Smooth muscle cell (in vitro differentiated cells): ENCODE results near the gene STOX2. TPM values are rescaled to one million over a fixed set of nuclear protein-coding genes. Genes with fewer than 3 reads are reported as not detected.

ENCODE experiments used
- DNase-seq: peaks from one replicate; lab custom pipeline; 2025; ENCODE audit not compliant: unreplicated experiment; lab: John Stamatoyannopoulos, UW
- H2AFZ ChIP-seq: fragments of 200-600 bp; sonication (generic); 2 replicates; pipeline ENCODE4 v1.6.0; 2016; ENCODE audit warnings: antibody characterized with exemption, low read depth, mild to moderate bottlenecking
- H3F3A ChIP-seq: fragments of 200-600 bp; sonication (generic); 2 replicates; pipeline ENCODE4 v1.6.0; 2017; ENCODE audit warnings: antibody characterized with exemption, low read depth
- H3K27ac ChIP-seq: fragments of 200-600 bp; sonication (generic); 2 replicates; pipeline ENCODE4 v1.5.1; 2016; ENCODE audit warnings: low read depth, mild to moderate bottlenecking
- H3K27me3 ChIP-seq: fragments of 200-600 bp; sonication (generic); 2 replicates; pipeline ENCODE4 v1.6.1; 2016; ENCODE audit warnings: low read depth, mild to moderate bottlenecking
- H3K36me3 ChIP-seq: fragments of 200-600 bp; sonication (generic); 2 replicates; pipeline ENCODE4 v1.5.1; 2016; ENCODE audit warnings: low read depth
- H3K4me1 ChIP-seq: fragments of 200-600 bp; sonication (generic); 2 replicates; pipeline ENCODE4 v1.5.1; 2016; ENCODE audit warnings: low read depth
- H3K4me2 ChIP-seq: fragments of 200-600 bp; sonication (generic); 2 replicates; pipeline ENCODE4 v1.6.0; 2016; ENCODE audit warnings: mild to moderate bottlenecking
- H3K4me3 ChIP-seq: fragments of 200-600 bp; sonication (generic); 2 replicates; pipeline ENCODE4 v1.5.1; 2016; ENCODE audit warnings: mild to moderate bottlenecking
- H3K79me2 ChIP-seq: fragments of 200-600 bp; sonication (generic); 2 replicates; pipeline ENCODE4 v1.6.0; 2016; ENCODE audit warnings: low read depth, mild to moderate bottlenecking
- H3K9ac ChIP-seq: fragments of 200-600 bp; sonication (generic); 2 replicates; pipeline ENCODE4 v1.6.0; 2016; ENCODE audit warnings: low read depth
- H3K9me3 ChIP-seq: fragments of 200-600 bp; sonication (generic); replicated peaks from 2 replicates; pipeline ENCODE4 v1.5.1; 2016; ENCODE audit warnings: low read depth
- H4K20me1 ChIP-seq: fragments of 200-600 bp; sonication (generic); 2 replicates; pipeline ENCODE4 v1.6.0; 2016; ENCODE audit warnings: low read depth
- CTCF ChIP-seq: fragments of 200-600 bp; sonication (generic); IDR thresholded peaks from 2 replicates; pipeline ENCODE4 v1.5.1; 2017; ENCODE audit warnings: borderline replicate concordance, mild to moderate bottlenecking, antibody characterized with exemption; ENCODE audit not compliant: insufficient read depth, poor library complexity, severe bottlenecking
- WGBS: methylation state at CpG from one replicate; pipeline ENCODE4 v1.1.7; 2016; ENCODE audit warnings: low lambda C conversion rate; 5-methylcytosine and 5-hydroxymethylcytosine counted together
- polyA plus RNA-seq: library from polyadenylated mRNA; unstranded; fragments of >200 nt; fragmentation: Nextera tagmentation; extraction: Ambion mirVana; gene quantifications from 2 replicates; pipeline ENCODE4 v1.2.1, GENCODE V29; 2016
- total RNA-seq: library from RNA; depleted of rRNA; stranded (reverse); fragments of >200 nt; gene quantifications from 2 replicates; pipeline ENCODE4 v1.2.3, GENCODE V29; 2014

Gene STOX2
- total and polyA plus RNA-seq, 2 experiments from 2014 or later: 1.3 to 4.2 TPM

GRCh38 chr4:183984566-183984965 is 79.5 kb downstream of the STOX2 start:
- H2AFZ ChIP-seq: no peak overlapping the region
- H3K27ac ChIP-seq: no peak overlapping the region
- WGBS: 94% methylated on average over 13 of the region's 13 CpGs
- no peak for TF ChIP-seq CTCF
- H3F3A ChIP-seq: peaks cover 6% of the 10 kb centered on the region
- H3K27me3 ChIP-seq: no peaks in the 10 kb centered on the region
- H3K4me2 ChIP-seq: no peak overlapping the region
- no peak overlapping the region for H3K9ac ChIP-seq
- H3K4me1 ChIP-seq: peaks cover 14% of the 10 kb centered on the region
- H3K79me2 ChIP-seq: no peaks in the 10 kb centered on the region
- DNase-seq: no peak
- no peak overlapping the region for H3K4me3 ChIP-seq
- H4K20me1 ChIP-seq: no peaks in the 10 kb centered on the region
- no peaks in the 10 kb centered on the region for H3K36me3 ChIP-seq
- H3K9me3 ChIP-seq: no peaks in the 10 kb centered on the region

- WGBS: 90% methylated on average over 7 of the region's 7 CpGs
- no peaks in the 10 kb centered on the region for H4K20me1 ChIP-seq
- H3K27me3 ChIP-seq: no peaks in the 10 kb centered on the region
- H3K4me2 ChIP-seq: no peak overlapping the region
- H3K4me3 ChIP-seq: no peak overlapping the region
- H3K79me2 ChIP-seq: no peaks in the 10 kb centered on the region
- H3K36me3 ChIP-seq: no peaks in the 10 kb centered on the region
- peaks cover 6% of the 10 kb centered on the region for H3F3A ChIP-seq
- H3K9ac ChIP-seq: no peak overlapping the region
- TF ChIP-seq CTCF: no peak
- no peak overlapping the region for H2AFZ ChIP-seq
- no peak overlapping the region for H3K27ac ChIP-seq
- no peak for DNase-seq
- H3K4me1 ChIP-seq: peaks cover 14% of the 10 kb centered on the region
- H3K9me3 ChIP-seq: no peaks in the 10 kb centered on the region
These were observed 80.7 kb downstream of the STOX2 start for GRCh38 chr4:183985786-183986185.

GRCh38 chr4:183986291-183986970 is 81.3 kb downstream of the STOX2 start:
- H3K79me2 ChIP-seq: no peaks in the 10 kb centered on the region
- DNase-seq: no peak
- H4K20me1 ChIP-seq: no peaks in the 10 kb centered on the region
- no peaks in the 10 kb centered on the region for H3K27me3 ChIP-seq
- TF ChIP-seq CTCF: no peak
- peak overlapping the region; percentile 95 for H3K9ac ChIP-seq
- WGBS: 88% methylated on average over 18 of the region's 18 CpGs
- no peaks in the 10 kb centered on the region for H3K36me3 ChIP-seq
- H3K27ac ChIP-seq: peak overlapping the region; percentile 97
- peaks cover 14% of the 10 kb centered on the region for H3K4me1 ChIP-seq
- no peak overlapping the region for H2AFZ ChIP-seq
- no peak overlapping the region for H3K4me3 ChIP-seq
- H3F3A ChIP-seq: peaks cover 6% of the 10 kb centered on the region
- H3K4me2 ChIP-seq: peak overlapping the region; percentile 82
- H3K9me3 ChIP-seq: no peaks in the 10 kb centered on the region
